ENCODE measurements around the gene PCGF5. TPM values are rescaled to one million over a fixed set of nuclear protein-coding genes. Genes with fewer than 3 reads are reported as not detected.
"Not testable (repeated sequence)": the region's sequence is repeated elsewhere in the genome, so short reads cannot be mapped to it uniquely, and the experiment has no call there.

Gene PCGF5
- total RNA-seq, 8 experiments from 2014 or later, result 1.5 to 23.1 (median 3.7) TPM

DNA sequence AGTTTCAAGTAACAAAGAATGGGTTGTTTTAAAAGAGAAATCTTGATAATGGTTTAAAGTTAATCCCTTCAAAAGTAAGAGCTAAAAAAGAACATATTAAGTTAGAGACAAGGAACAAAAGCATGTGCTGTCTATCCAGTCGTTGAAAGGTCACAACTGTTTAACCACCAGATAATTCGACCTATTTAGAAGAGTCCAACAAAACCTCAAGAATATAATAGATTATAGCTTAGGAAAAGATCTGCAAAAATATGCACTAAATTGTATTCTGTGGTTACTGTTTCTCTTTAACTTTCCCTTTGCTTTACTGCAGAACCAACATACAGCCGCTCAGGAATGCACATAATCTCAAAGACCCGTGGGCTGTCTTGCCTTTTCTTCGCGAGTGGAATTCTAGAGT lies 74.9 kb downstream of the PCGF5 start:
- in situ Hi-C loops (cut with MboI; ENCODE audit: low pct_unique_long_range_greater_than_20kb in 2 of 9, low sequenced_read_pairs in 9 of 9, unreplicated experiment in 9 of 9), result loop anchor here in 1 of 9 experiments (25.0 kb wide), 1 partner anchor 367 kb away; no protein-coding TSS in a partner anchor
- 0 to 96% (median 87%) methylated on average over 2 to 6 of the region's 6 CpGs for WGBS, 10 experiments
- Histone ChIP-seq H3K4me3 (no peak overlapping the region), H3K27ac (no peak overlapping the region), H3K4me1 (replicated peaks in 1 of 2) (peaks cover 0 to 18% of the 10 kb centered on the region in 2 donors)
- ATAC-seq (replicated peaks in 6 of 8), result no peak

DNA sequence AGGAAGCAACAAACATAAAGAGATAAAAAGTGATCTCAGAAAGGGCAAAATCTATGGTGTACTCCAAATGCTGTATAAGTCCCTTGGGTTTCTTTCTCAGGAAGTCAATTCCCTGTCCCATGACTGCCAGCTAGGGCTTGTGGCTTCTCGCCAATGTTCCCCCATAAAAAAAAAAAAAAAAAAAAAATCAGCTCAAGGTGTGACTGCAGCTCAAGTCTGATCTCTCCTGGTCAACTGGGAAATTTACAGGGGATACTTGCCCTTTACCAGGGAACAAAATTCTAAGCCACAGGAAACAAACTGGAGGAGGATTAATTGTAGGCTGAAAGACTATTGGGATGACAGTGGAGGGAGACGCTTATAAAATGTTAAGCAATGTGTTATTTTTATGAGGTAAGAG lies 76.0 kb downstream of the PCGF5 start:
- H3K4me1 ChIP-seq (replicated peaks in 1 of 2), result peaks cover 0 to 18% of the 10 kb centered on the region in 2 donors
- WGBS, 10 experiments, result 0 to 100% (median 68%) methylated on average over 1 to 2 of the region's 2 CpGs
- H3K4me3 ChIP-seq, result no peak overlapping the region
- ATAC-seq (replicated peaks in 6 of 8), result no peak
- in situ Hi-C loops (cut with MboI; ENCODE audit: low pct_unique_long_range_greater_than_20kb in 2 of 9, low sequenced_read_pairs in 9 of 9, unreplicated experiment in 9 of 9), result loop anchor here in 1 of 9 experiments (25.0 kb wide), 1 partner anchor 366 kb away; no protein-coding TSS in a partner anchor
- H3K27ac ChIP-seq, result no peak overlapping the region

DNA sequence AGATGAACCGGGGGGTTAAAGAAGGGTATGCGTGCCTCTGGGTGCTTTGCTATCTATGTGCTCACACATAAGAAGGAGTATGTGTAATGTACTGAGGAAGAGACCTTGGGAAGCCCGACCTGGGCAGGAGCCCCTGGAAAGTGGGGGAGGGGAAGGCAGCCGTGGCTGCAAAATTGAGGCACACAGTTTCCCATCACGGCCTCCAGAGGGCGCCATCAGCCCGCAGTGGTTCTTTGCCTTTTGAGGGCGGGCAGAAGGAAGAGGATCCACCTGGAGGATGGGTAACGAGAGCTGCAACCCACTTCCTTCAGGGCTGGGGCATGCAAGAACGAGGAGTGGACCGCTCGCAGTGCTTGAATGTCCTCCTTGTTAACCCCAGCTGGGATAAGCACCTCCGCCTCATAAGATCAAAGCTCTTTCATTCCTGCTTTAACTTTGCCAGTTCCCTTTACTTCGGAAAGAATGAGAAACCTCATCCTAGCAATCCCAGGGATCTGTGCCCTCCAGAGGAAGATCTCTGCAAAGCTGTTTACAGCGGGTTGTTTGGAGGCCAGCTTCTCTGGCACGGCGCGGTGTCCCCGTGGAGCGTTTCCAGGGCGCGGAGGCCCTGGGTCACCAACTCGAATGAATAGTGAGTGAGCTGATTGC lies 77.9 kb downstream of the PCGF5 start:
- H3K27ac ChIP-seq, result no peak overlapping the region
- peaks cover 0 to 18% of the 10 kb centered on the region in 2 donors for H3K4me1 ChIP-seq (replicated peaks in 1 of 2)
- 1 to 57% (median 35%) methylated on average over 1 to 18 of the region's 23 CpGs; no CpG with 5 or more reads in 2 of the 10 experiments for WGBS, 10 experiments
- peak overlapping the region in 3 of 5 donors; percentile 7 to 22 (median 9) for H3K4me3 ChIP-seq
- in situ Hi-C loops (cut with MboI; ENCODE audit: low pct_unique_long_range_greater_than_20kb in 2 of 9, low sequenced_read_pairs in 9 of 9, unreplicated experiment in 9 of 9), result loop anchor here in 1 of 9 experiments (25.0 kb wide), 1 partner anchor 364 kb away; no protein-coding TSS in a partner anchor
- peak; percentile 68 to 97 (median 87) for ATAC-seq (replicated peaks in 6 of 8)

DNA sequence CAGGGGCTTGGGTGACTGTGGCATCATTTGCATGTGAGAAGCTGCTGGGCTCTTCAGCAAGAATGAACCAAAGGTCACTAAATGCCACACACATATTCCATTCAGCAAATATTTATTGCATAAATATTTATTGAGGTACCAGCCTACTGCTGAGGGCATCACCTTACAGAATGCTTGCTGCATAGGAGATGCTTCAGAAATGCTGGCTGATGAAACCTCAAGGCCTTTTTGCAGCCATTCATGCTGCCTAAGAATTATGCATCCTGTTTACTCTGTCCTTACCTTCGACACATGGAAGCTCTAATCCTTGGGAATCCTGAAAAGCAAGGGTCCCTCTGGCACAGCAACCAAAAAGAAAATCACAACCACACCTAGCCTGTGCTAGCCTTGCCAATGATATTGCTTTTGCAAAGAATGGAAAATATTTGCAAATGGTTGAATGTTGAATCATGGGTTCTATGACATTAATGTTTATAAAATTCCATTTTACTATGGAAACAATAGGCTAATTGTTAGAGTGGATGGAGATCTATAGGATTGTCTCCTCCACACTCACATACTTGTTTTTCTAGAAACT lies 79.6 kb downstream of the PCGF5 start:
- in situ Hi-C loops (cut with MboI; ENCODE audit: low pct_unique_long_range_greater_than_20kb in 2 of 9, low sequenced_read_pairs in 9 of 9, unreplicated experiment in 9 of 9), result loop anchor here in 1 of 9 experiments (25.0 kb wide), 1 partner anchor 362 kb away; no protein-coding TSS in a partner anchor

DNA sequence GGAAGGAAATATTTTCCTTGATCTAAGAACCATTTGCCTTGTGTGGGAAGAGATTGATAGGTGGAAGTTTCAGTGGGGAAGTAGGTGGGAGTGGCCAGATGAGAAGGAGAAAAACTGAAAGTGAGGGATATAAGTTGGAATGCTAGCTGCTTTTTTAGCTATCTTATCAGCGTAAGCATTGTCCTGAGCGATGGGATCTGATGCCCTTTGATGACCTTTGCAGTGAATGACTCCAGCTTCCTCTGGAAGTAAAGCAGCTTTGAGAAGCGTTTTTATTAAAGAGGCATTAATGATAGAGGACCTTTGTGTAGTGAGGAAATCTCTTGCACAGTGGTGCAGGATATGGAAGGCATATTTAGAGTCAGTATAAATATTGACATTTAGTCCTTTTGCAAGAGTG lies 82.5 kb downstream of the PCGF5 start:
- in situ Hi-C loops (cut with MboI; ENCODE audit: low pct_unique_long_range_greater_than_20kb in 2 of 9, low sequenced_read_pairs in 9 of 9, unreplicated experiment in 9 of 9); ATAC-seq (replicated peaks in 6 of 8); H3K4me3 ChIP-seq; H3K27ac ChIP-seq; H3K4me1 ChIP-seq (replicated peaks in 1 of 2): not testable (repeated sequence)
- WGBS, 10 experiments, result 50 to 100% (median 89%) methylated on average over 1 to 3 of the region's 3 CpGs; no CpG with 5 or more reads in 4 of the 10 experiments

More for the DNA sequence above, 79.6 kb downstream of the PCGF5 start:
- peak in 4 of 8 experiments; percentile 15 to 84 (median 42) for ATAC-seq (replicated peaks in 6 of 8)
- no peak overlapping the region for H3K27ac ChIP-seq
- no peak overlapping the region for H3K4me3 ChIP-seq
- peaks cover 0 to 5% of the 10 kb centered on the region in 2 donors for H3K4me1 ChIP-seq (replicated peaks in 1 of 2)
- WGBS, 10 experiments, result 17 to 80% (median 67%) methylated on average over 1 of the region's 1 CpG; no CpG with 5 or more reads in 5 of the 10 experiments

DNA sequence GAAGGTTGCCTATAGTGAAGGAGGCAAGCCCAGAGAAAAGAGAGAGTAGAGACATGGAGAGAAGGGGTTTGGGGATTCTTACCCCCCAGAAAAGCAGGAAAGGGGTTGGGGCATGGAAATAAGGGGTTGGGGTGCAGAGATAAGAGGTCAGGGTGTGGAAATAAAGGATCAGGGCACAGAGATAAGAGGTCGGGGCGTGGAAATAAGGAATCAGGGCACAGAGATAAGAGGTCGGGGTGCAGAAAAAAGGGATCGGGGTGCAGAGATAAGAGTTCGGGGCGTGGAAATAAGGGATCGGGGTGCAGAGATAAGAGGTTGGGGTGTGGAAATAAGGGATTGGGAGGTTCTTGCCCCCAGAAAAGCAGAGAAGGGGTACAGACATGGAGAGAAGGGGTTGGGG lies 85.5 kb downstream of the PCGF5 start:
- H3K4me3 ChIP-seq; H3K27ac ChIP-seq; H3K4me1 ChIP-seq (replicated peaks in 1 of 2); in situ Hi-C loops (cut with MboI; ENCODE audit: low pct_unique_long_range_greater_than_20kb in 2 of 9, low sequenced_read_pairs in 9 of 9, unreplicated experiment in 9 of 9); ATAC-seq (replicated peaks in 6 of 8): not testable (repeated sequence)
- 65 to 100% (median 80%) methylated on average over 1 to 7 of the region's 7 CpGs; no CpG with 5 or more reads in 5 of the 10 experiments for WGBS, 10 experiments

DNA sequence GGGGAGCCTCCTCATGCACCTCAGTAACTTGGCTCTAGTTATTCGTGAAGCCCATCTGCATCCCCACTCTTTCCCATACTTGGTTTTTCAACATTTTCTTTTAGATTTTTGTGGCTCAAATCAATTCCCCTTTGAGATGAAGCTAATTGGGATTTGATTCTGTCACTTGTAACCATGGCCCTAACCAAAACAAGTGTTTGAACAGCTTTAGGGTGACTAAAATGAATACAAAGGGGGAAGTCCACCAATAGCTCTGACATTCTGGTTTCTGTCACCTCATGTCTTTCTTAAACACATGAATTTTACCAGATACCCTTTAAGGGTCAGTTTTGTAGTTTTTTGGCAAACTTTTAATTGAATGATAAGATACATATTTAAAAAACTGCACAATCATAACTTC lies 87.0 kb downstream of the PCGF5 start:
- ATAC-seq (replicated peaks in 6 of 8), result no peak
- no peaks in the 10 kb centered on the region for H3K4me1 ChIP-seq (replicated peaks in 1 of 2)
- in situ Hi-C loops (cut with MboI; ENCODE audit: low pct_unique_long_range_greater_than_20kb in 2 of 9, low sequenced_read_pairs in 9 of 9, unreplicated experiment in 9 of 9), result no loop called here
- no peak overlapping the region for H3K4me3 ChIP-seq
- WGBS, 10 experiments, result 91 to 100% (median 100%) methylated on average over 1 of the region's 1 CpG; no CpG with 5 or more reads in 6 of the 10 experiments
- no peak overlapping the region for H3K27ac ChIP-seq

DNA sequence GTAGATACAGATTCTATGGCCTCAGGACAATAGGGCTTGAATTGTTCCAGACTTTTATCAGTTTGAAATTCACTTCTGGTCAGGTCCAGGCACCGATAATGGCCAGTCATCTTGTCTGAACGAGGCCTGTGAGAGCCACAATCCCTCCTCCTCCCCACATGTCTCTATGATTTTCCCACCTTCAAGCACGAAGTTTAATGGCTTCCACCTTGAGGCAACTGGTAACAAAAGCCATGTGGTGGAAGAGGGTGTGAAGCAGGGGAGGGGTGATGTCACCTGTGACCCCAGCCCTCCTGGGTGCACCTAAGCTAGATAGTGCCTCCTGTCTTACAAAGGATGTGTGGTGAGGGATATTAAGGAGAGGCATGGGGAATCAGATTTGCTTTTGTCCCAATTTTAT lies 89.2 kb downstream of the PCGF5 start:
- no peak overlapping the region for H3K4me3 ChIP-seq
- WGBS, 10 experiments, result 40 to 100% (median 80%) methylated on average over 1 to 3 of the region's 3 CpGs; no CpG with 5 or more reads in 5 of the 10 experiments
- no peak for ATAC-seq (replicated peaks in 6 of 8)
- no peak overlapping the region for H3K27ac ChIP-seq
- peaks cover 0 to 9% of the 10 kb centered on the region in 2 donors for H3K4me1 ChIP-seq (replicated peaks in 1 of 2)
- in situ Hi-C loops (cut with MboI; ENCODE audit: low pct_unique_long_range_greater_than_20kb in 2 of 9, low sequenced_read_pairs in 9 of 9, unreplicated experiment in 9 of 9), result no loop called here

DNA sequence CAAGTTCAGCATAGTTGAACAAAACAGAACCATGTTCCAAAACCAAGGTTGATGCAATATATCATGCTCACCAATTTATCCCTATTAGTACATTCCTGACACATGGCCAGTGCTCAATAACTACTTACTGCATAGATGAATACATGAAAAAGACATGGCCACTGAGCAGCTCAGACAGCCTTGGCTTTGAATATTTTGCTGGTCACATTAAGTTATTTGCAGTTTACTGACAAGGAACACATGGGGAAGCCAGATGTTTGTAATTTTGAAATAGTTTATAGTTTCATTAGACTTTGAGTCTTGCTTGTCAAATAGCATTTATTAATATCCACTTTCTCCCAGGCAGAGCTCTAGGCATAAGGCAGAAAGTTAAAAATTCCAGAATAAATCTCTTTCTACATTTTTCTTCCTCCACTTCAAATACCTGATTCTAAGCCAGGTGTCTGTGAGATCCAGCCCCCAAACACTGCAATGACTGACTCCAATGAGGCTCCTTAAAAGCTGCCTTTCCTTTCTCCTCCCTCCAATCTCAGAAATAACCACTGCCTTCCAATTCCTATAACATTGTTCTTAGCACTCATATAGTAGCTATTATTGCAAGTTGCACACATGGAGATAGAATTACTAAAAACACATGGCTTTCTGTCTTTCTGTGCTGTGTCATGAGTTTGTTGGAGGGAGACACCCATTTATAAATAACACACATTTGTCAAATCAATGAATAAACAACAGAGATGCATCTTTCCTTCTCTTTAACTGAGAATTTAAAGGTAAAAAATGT lies 91.3 kb downstream of the PCGF5 start:
- H3K27ac ChIP-seq, result no peak overlapping the region
- H3K4me3 ChIP-seq, result no peak overlapping the region
- peaks cover 0 to 9% of the 10 kb centered on the region in 2 donors for H3K4me1 ChIP-seq (replicated peaks in 1 of 2)
- peak in 2 of 8 experiments; percentile 83 to 85 for ATAC-seq (replicated peaks in 6 of 8)
- in situ Hi-C loops (cut with MboI; ENCODE audit: low pct_unique_long_range_greater_than_20kb in 2 of 9, low sequenced_read_pairs in 9 of 9, unreplicated experiment in 9 of 9), result no loop called here

DNA sequence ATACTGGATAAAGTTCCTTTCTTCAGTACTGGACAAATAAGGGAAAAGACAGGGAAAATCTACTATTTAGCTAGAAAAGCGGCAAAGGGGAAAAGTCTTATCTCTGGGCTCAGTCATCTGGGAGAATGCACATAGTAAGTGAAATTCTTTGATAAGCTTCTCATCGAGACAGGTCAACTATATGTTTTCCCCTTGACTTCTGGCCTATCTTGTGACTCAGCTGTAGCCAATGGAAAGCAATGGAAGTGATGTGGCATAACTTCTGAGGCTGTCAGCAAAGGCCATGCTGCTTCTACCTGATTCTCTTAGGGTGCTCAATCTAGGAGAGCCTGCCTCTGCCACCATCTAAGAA lies 91.9 kb downstream of the PCGF5 start:
- in situ Hi-C loops (cut with MboI; ENCODE audit: low pct_unique_long_range_greater_than_20kb in 2 of 9, low sequenced_read_pairs in 9 of 9, unreplicated experiment in 9 of 9), result no loop called here
- no peak overlapping the region for H3K4me3 ChIP-seq
- peaks cover 0 to 9% of the 10 kb centered on the region in 2 donors for H3K4me1 ChIP-seq (replicated peaks in 1 of 2)
- 50 to 100% (median 85%) methylated on average over 1 to 2 of the region's 2 CpGs; no CpG with 5 or more reads in 2 of the 10 experiments for WGBS, 10 experiments
- peak in 2 of 8 experiments; percentile 34 to 51 for ATAC-seq (replicated peaks in 6 of 8)
- no peak overlapping the region for H3K27ac ChIP-seq

DNA sequence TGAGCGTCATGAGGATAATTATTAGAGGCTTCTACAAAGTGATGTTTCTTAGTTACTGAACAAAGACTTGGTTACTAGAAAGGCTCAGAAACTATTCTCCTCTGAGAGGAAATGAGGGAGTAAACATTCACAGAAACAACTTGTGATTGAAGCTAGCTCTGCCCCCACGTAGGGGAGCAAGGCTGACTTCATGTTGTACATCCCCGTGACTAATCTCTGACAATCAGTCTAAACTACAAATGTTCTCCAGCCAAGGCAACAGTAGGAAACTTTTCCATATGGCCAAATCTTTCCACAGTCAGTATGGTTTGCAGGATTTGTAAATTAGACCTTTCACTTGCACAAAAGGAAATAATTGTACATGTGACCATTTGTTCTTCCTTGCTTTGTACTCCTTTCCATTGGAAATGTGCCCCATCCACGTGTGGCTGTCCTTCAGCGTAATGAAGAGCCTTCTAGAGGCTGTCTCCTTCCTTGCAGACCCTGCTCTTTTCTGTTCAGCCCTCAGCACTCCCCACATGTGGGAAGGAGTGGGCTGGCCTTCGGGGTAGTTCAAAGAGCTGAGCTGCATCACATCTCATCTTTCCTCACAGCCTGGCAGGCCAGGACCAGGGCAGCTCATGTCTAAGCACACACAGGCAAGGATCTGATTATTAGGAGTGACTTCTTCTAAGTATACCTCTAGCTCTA lies 93.5 kb downstream of the PCGF5 start:
- ATAC-seq (replicated peaks in 6 of 8), result peak in 7 of 8 experiments; percentile 20 to 94 (median 91)
- H3K27ac ChIP-seq, result no peak overlapping the region
- in situ Hi-C loops (cut with MboI; ENCODE audit: low pct_unique_long_range_greater_than_20kb in 2 of 9, low sequenced_read_pairs in 9 of 9, unreplicated experiment in 9 of 9), result no loop called here
- 0 to 58% (median 33%) methylated on average over 1 to 4 of the region's 6 CpGs; no CpG with 5 or more reads in 1 of the 10 experiments for WGBS, 10 experiments
- H3K4me3 ChIP-seq, result no peak overlapping the region
- H3K4me1 ChIP-seq (replicated peaks in 1 of 2), result peaks cover 0 to 9% of the 10 kb centered on the region in 2 donors

DNA sequence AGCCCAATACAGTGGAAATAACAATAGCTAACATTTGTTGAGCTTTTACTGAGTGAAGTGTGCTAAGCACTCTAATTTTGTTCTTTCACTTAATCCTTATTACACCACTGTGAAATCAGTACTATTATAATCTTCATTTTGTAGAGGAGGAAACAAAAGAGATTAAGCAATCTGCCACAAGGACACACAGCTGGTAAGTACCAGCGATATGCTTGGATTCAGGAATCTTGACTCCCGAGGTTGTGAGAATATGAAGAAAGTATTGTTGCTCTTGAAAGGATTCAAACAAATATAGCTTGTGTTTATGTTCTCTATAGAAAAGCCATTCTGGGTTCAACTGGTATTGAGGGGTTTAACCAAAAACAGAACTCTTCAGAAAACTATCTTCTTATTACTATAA lies 96.0 kb downstream of the PCGF5 start:
- WGBS, 10 experiments, result 39 to 100% (median 81%) methylated on average over 1 to 2 of the region's 2 CpGs; no CpG with 5 or more reads in 1 of the 10 experiments
- Histone ChIP-seq H3K4me3 (no peak overlapping the region), H3K4me1 (replicated peaks in 1 of 2) (peaks cover 0 to 9% of the 10 kb centered on the region in 2 donors), H3K27ac (no peak overlapping the region)
- no peak for ATAC-seq (replicated peaks in 6 of 8)
- in situ Hi-C loops (cut with MboI; ENCODE audit: low pct_unique_long_range_greater_than_20kb in 2 of 9, low sequenced_read_pairs in 9 of 9, unreplicated experiment in 9 of 9), result no loop called here

Data from motor neuron (in vitro differentiated cells).